ENCODE measurements around the gene PRRT1.
"Not testable (repeated sequence)": the region's sequence is repeated elsewhere in the genome, so short reads cannot be mapped to it uniquely, and the experiment has no call there.

DNA sequence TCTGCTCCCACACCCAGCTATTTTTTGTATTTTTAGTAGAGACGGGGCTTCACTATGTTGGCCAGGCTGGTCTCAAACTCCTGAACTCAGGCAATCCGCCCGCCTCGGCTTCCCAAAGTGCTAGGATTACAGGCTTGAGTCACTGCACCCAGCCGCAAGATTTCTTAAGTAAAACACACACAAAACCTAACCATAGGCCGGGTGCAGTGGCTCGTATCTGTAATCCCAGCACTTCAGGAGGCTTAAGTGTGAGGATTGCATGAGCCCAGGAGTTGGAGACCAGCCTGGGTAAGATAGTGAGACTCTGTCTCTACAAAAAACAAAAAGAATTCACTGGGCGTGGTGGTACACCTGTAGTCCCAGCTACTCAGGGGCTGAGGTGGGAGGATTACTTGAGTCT lies 51.5 kb downstream of the PRRT1 start:
- TF ChIP-seq, protein P1, sequence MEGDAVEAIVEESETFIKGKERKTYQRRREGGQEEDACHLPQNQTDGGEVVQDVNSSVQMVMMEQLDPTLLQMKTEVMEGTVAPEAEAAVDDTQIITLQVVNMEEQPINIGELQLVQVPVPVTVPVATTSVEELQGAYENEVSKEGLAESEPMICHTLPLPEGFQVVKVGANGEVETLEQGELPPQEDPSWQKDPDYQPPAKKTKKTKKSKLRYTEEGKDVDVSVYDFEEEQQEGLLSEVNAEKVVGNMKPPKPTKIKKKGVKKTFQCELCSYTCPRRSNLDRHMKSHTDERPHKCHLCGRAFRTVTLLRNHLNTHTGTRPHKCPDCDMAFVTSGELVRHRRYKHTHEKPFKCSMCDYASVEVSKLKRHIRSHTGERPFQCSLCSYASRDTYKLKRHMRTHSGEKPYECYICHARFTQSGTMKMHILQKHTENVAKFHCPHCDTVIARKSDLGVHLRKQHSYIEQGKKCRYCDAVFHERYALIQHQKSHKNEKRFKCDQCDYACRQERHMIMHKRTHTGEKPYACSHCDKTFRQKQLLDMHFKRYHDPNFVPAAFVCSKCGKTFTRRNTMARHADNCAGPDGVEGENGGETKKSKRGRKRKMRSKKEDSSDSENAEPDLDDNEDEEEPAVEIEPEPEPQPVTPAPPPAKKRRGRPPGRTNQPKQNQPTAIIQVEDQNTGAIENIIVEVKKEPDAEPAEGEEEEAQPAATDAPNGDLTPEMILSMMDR (optimal IDR thresholded peaks at IDR 0.05 in 1 of 3, IDR thresholded peaks at IDR 0.05 in 1 of 3, conservative IDR thresholded peaks at IDR 0.05 in 1 of 3; ENCODE audit: extremely low read depth in 1 of 3, insufficient read depth in 2 of 3, low read length in 3 of 3) = not testable (repeated sequence)
- TF ChIP-seq EZH2 (IDR thresholded peaks at IDR 0.05; ENCODE audit: low read length) = not testable (repeated sequence)
